ENCODE data around the gene CD9.

Gene CD9

GRCh38 chr12:6202304-6202703 is 2.1 kb downstream of the CD9 start:
- Histone ChIP-seq H3K79me2 (ENCODE audit: insufficient read depth, low read length) (no peaks in the 10 kb centered on the region), H3K27me3 (ENCODE audit: insufficient read depth, low read length, poor library complexity) (peaks cover 31% of the 10 kb centered on the region), H3K9me3 (ENCODE audit: insufficient read depth, low read length, severe bottlenecking) (no peaks in the 10 kb centered on the region), H4K20me1 (ENCODE audit: insufficient read depth, low read length) (no peaks in the 10 kb centered on the region), H2AFZ (ENCODE audit: low read depth, low read length) (no peak overlapping the region), H3K4me3 (ENCODE audit: low read depth in 1 of 2, low read length in 2 of 2) (no peak overlapping the region), H3K9ac (ENCODE audit: low read depth, low read length) (no peak overlapping the region), H3K36me3 (ENCODE audit: insufficient read depth, low read length) (no peaks in the 10 kb centered on the region), H3K27ac (ENCODE audit: low read length) (no peak overlapping the region), H3K4me2 (ENCODE audit: insufficient read depth, low read length) (no peak overlapping the region), H3K4me1 (ENCODE audit: insufficient read depth, low read length) (no peaks in the 10 kb centered on the region)
- ATAC-seq (ENCODE audit: insufficient read depth, low read depth) (no peak), DNase-seq (no peak)
- TF ChIP-seq EZH2 (IDR thresholded peaks at IDR 0.05; ENCODE audit: borderline replicate concordance, low read depth, low read length, severe bottlenecking) = no peak
- TF ChIP-seq CTCF (IDR thresholded peaks at IDR 0.05; ENCODE audit: borderline replicate concordance, extremely low read depth, low read length, poor library complexity, severe bottlenecking) = no peak

DNA sequence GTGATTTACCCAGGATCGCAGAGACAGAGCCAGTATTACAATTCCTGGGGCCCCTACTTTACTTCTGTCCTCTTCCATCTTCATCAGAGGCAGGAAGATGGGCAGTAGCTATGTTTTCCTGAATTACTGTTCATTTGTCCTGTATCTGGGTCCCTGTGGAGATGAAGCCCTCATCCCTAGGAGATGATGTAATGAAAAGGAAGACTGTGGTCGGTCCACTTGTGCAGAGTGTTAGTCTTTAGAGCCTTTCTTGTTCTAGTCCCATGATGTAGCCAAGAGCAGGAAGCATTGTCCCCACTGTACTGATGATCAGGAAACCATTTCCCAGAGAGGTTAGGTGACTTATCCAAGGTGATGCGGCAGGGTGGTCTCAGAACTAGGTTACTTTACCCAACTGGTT is 2.6 kb downstream of the CD9 start:
- H3K4me2 ChIP-seq (ENCODE audit: insufficient read depth, low read length) = no peak overlapping the region
- H2AFZ ChIP-seq (ENCODE audit: low read depth, low read length) = no peak overlapping the region
- no peaks in the 10 kb centered on the region for H3K79me2 ChIP-seq (ENCODE audit: insufficient read depth, low read length)
- no peaks in the 10 kb centered on the region for H4K20me1 ChIP-seq (ENCODE audit: insufficient read depth, low read length)
- H3K9ac ChIP-seq (ENCODE audit: low read depth, low read length) = no peak overlapping the region
- no peaks in the 10 kb centered on the region for H3K9me3 ChIP-seq (ENCODE audit: insufficient read depth, low read length, severe bottlenecking)
- no peak overlapping the region for H3K4me3 ChIP-seq (ENCODE audit: low read depth in 1 of 2, low read length in 2 of 2)
- no peaks in the 10 kb centered on the region for H3K36me3 ChIP-seq (ENCODE audit: insufficient read depth, low read length)
- peaks cover 31% of the 10 kb centered on the region for H3K27me3 ChIP-seq (ENCODE audit: insufficient read depth, low read length, poor library complexity)
- TF ChIP-seq EZH2 (IDR thresholded peaks at IDR 0.05; ENCODE audit: borderline replicate concordance, low read depth, low read length, severe bottlenecking) (no peak), CTCF (IDR thresholded peaks at IDR 0.05; ENCODE audit: borderline replicate concordance, extremely low read depth, low read length, poor library complexity, severe bottlenecking) (no peak)
- no peak for DNase-seq
- no peak for ATAC-seq (ENCODE audit: insufficient read depth, low read depth)
- H3K4me1 ChIP-seq (ENCODE audit: insufficient read depth, low read length) = no peaks in the 10 kb centered on the region
- H3K27ac ChIP-seq (ENCODE audit: low read length) = no peak overlapping the region

GRCh38 chr12:6203601-6204000 is 3.4 kb downstream of the CD9 start:
- no peaks in the 10 kb centered on the region for H3K9me3 ChIP-seq (ENCODE audit: insufficient read depth, low read length, severe bottlenecking)
- ATAC-seq (ENCODE audit: insufficient read depth, low read depth) (no peak), DNase-seq (no peak)
- H3K79me2 ChIP-seq (ENCODE audit: insufficient read depth, low read length) = no peaks in the 10 kb centered on the region
- TF ChIP-seq CTCF (IDR thresholded peaks at IDR 0.05; ENCODE audit: borderline replicate concordance, extremely low read depth, low read length, poor library complexity, severe bottlenecking) = no peak
- TF ChIP-seq EZH2 (IDR thresholded peaks at IDR 0.05; ENCODE audit: borderline replicate concordance, low read depth, low read length, severe bottlenecking) = no peak
- no peaks in the 10 kb centered on the region for H3K4me1 ChIP-seq (ENCODE audit: insufficient read depth, low read length)
- no peak overlapping the region for H3K27ac ChIP-seq (ENCODE audit: low read length)
- no peak overlapping the region for H2AFZ ChIP-seq (ENCODE audit: low read depth, low read length)
- peaks cover 29% of the 10 kb centered on the region for H3K27me3 ChIP-seq (ENCODE audit: insufficient read depth, low read length, poor library complexity)
- no peaks in the 10 kb centered on the region for H4K20me1 ChIP-seq (ENCODE audit: insufficient read depth, low read length)
- no peak overlapping the region for H3K4me2 ChIP-seq (ENCODE audit: insufficient read depth, low read length)
- no peak overlapping the region for H3K4me3 ChIP-seq (ENCODE audit: low read depth in 1 of 2, low read length in 2 of 2)
- H3K36me3 ChIP-seq (ENCODE audit: insufficient read depth, low read length) = no peaks in the 10 kb centered on the region
- H3K9ac ChIP-seq (ENCODE audit: low read depth, low read length) = no peak overlapping the region

Data from DND-41 (cell line).